Measurements from ENCODE around the gene SMIM8.

The SMIM8 gene, protein sequence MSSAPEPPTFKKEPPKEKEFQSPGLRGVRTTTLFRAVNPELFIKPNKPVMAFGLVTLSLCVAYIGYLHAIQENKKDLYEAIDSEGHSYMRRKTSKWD

GRCh38 chr6:87322304-87323212 lies at the start of gene SMIM8:
Gene SMIM8 (plus strand): TSS chr6:87322588. CDS start chr6:87337032, 14,444 bp downstream.
- Histone ChIP-seq H3K27ac (peak within 1 kb of the TSS; percentile 73 to 83), H3K4me3 (peak within 1 kb of the TSS; percentile 74 to 82), H3K9me3 (no peaks in the 10 kb centered on the region), H3K27me3 (no peaks in the 10 kb centered on the region), H3K36me3 (no peaks in the 10 kb centered on the region), H3K4me1 (peaks cover 0 to 11% (median 2%) of the 10 kb centered on the region in 4 donors)
- intact Hi-C loops (cut with DNase I; ENCODE audit: low total_unique reads): no loop called here
- TF ChIP-seq, protein P1, sequence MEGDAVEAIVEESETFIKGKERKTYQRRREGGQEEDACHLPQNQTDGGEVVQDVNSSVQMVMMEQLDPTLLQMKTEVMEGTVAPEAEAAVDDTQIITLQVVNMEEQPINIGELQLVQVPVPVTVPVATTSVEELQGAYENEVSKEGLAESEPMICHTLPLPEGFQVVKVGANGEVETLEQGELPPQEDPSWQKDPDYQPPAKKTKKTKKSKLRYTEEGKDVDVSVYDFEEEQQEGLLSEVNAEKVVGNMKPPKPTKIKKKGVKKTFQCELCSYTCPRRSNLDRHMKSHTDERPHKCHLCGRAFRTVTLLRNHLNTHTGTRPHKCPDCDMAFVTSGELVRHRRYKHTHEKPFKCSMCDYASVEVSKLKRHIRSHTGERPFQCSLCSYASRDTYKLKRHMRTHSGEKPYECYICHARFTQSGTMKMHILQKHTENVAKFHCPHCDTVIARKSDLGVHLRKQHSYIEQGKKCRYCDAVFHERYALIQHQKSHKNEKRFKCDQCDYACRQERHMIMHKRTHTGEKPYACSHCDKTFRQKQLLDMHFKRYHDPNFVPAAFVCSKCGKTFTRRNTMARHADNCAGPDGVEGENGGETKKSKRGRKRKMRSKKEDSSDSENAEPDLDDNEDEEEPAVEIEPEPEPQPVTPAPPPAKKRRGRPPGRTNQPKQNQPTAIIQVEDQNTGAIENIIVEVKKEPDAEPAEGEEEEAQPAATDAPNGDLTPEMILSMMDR (IDR thresholded peaks at IDR 0.05): peak; percentile 89 to 99
- peak; percentile 81 to 87 for DNase-seq

DNA sequence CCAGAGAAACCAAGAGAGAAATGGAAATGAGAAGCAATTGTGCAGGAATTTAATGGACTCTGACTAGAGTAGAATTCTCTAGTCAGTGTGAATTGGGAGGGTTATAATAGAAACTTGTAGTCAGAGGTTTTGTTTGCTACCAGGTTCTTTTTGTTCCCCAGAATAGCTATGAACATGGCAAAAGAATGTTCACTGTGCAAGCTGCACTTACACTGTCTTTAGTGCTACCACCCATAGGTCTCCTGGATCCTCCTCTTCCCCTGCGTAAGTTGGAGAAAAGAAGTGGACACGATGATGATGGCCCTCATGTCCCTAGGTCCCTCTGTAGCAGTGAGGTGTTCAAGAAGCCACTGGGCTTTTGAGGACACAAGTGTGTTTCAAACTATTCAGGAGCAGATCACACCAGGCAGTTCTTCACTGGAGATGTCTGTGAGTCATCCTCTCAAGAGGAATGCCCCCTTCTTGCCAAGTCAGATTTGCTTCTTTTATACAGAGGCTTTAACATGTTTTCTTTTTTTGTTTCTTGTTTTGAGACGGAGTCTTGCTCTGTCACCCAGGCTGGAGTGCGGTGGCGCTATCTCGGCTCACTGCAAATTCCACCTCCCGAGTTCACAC lies 47.6 kb upstream of the SMIM8 start:
- Histone ChIP-seq H3K27ac (no peak overlapping the region), H3K27me3 (no peaks in the 10 kb centered on the region)

GRCh38 chr6:87276624-87277023 lies 45.8 kb upstream of the SMIM8 start:
- Histone ChIP-seq H3K36me3 (no peaks in the 10 kb centered on the region), H3K27ac (no peak overlapping the region), H3K27me3 (no peaks in the 10 kb centered on the region), H3K4me1 (no peaks in the 10 kb centered on the region), H3K9me3 (no peaks in the 10 kb centered on the region), H3K4me3 (no peak overlapping the region)
- intact Hi-C loops (cut with DNase I; ENCODE audit: low total_unique reads): no loop called here
- no peak for DNase-seq
- TF ChIP-seq, protein P1 (IDR thresholded peaks at IDR 0.05): no peak

More for the DNA sequence above, 47.6 kb upstream of the SMIM8 start:
- H3K4me3 ChIP-seq: no peak overlapping the region
- intact Hi-C loops (cut with DNase I; ENCODE audit: low total_unique reads): no loop called here
- TF ChIP-seq, protein P1 (IDR thresholded peaks at IDR 0.05): no peak
- no peaks in the 10 kb centered on the region for H3K36me3 ChIP-seq
- no peaks in the 10 kb centered on the region for H3K4me1 ChIP-seq
- no peaks in the 10 kb centered on the region for H3K9me3 ChIP-seq
- no peak for DNase-seq

DNA sequence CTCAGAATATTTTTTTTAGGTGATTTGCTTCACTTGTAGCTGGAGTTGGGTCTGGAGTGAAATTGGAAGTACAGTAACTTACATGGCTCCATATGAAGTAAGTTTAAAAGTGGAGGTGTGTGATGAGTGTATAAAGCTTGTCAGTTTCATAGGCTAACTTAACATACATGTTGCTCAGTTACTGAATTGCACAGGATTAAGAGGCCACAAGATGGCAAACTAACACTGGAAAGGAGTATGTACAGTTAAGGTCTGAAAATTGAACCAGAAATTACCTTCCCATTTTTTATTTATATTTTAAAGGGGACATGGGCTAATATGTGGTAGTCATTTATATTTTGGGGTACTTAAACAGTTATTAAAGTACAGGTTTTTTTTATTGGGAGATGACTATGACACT lies 45.3 kb upstream of the SMIM8 start:
- Histone ChIP-seq H3K27ac (no peak overlapping the region), H3K9me3 (no peaks in the 10 kb centered on the region), H3K4me3 (no peak overlapping the region), H3K27me3 (no peaks in the 10 kb centered on the region), H3K36me3 (no peaks in the 10 kb centered on the region), H3K4me1 (no peaks in the 10 kb centered on the region)
- TF ChIP-seq, protein P1 (IDR thresholded peaks at IDR 0.05): no peak
- DNase-seq: no peak
- intact Hi-C loops (cut with DNase I; ENCODE audit: low total_unique reads): no loop called here

GRCh38 chr6:87279196-87279595 lies 43.2 kb upstream of the SMIM8 start:
- no peak overlapping the region for H3K27ac ChIP-seq
- H3K36me3 ChIP-seq: no peaks in the 10 kb centered on the region
- DNase-seq: no peak
- no peaks in the 10 kb centered on the region for H3K27me3 ChIP-seq
- H3K4me1 ChIP-seq: no peaks in the 10 kb centered on the region
- intact Hi-C loops (cut with DNase I; ENCODE audit: low total_unique reads): no loop called here
- H3K9me3 ChIP-seq: no peaks in the 10 kb centered on the region
- TF ChIP-seq, protein P1 (IDR thresholded peaks at IDR 0.05): no peak
- no peak overlapping the region for H3K4me3 ChIP-seq
